Activated CD4-positive, alpha-beta T cell treated with anti-CD3 and anti-CD28 coated beads, Interleukin-2, Interleukin-4, amounts not matched to agents 100 ng/mL and 50 ng/mL, durations not matched to agents 16 hours and 8 hours (primary cell): Measurements from ENCODE around the gene ETV6.
"Not testable (repeated sequence)": the region's sequence is repeated elsewhere in the genome, so short reads cannot be mapped to it uniquely, and the experiment has no call there.

Source experiments
- DNase-seq: peaks from one replicate; pipeline ENCODE4 v3.0.0-alpha.2; 2020; ENCODE audit warnings: low spot score

The ETV6 gene

DNA sequence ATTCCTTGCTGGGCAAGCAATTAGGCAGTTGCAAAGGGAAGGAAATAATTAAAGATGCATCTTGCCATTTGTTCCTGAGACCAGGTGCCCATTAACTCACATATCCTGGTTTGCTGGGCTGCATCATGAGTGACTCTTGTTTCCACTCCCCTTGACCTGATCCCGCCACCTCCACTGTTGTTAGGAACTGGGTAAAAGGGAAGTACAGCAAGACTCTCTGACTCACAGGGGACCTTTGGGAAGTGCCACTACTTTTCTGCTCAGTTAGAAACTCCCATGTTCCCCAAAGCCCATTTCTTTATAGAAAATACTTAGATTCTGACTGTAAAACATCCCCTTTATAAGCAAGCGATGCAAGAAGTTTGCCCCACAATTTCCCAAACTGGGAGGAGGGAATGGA lies 235.2 kb downstream of the ETV6 start:
- no peak for DNase-seq

GRCh38 chr12:11885261-11886038 lies 236.0 kb downstream of the ETV6 start:
- DNase-seq = no peak

DNA sequence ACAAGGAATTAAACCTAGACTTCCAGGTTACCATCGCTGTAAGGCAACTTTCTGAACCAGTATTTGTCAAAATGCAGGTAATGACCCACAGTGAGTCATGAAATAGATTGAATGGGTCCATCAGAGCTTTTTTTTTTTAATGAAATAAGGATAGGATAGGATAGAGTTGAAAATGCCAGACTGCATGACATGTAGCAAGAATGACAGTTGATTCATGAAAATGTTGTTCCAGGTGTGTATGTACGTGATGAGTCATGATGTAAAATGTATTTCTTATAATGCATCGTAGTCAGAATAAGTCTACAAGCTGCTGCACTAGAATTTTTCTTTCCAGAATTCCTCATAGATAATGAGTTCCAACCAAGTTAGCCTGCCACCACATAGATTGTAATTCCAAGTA lies 236.9 kb downstream of the ETV6 start:
- no peak for DNase-seq

GRCh38 chr12:11888029-11888428 lies 238.6 kb downstream of the ETV6 start:
- no peak for DNase-seq

DNA sequence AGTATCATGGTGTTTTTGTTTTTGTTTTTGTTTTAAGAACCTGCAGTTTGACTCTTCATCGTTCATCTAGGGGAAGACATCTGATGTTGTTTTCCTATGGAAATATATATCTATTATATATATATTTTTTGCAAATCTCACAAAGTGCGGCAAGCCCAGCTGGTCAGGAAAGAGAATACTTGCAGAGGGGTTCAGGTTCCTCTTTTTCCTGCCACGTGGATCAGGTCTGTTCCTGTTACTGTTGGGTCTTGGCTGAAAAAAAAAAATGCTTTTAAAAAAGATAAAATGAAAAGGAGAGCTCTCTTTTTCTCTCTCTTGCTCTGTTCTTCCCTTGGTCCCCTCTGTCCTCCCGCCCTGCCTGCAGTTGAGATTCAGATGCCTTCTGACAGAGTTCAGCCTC lies 241.9 kb downstream of the ETV6 start:
- DNase-seq = no peak

DNA sequence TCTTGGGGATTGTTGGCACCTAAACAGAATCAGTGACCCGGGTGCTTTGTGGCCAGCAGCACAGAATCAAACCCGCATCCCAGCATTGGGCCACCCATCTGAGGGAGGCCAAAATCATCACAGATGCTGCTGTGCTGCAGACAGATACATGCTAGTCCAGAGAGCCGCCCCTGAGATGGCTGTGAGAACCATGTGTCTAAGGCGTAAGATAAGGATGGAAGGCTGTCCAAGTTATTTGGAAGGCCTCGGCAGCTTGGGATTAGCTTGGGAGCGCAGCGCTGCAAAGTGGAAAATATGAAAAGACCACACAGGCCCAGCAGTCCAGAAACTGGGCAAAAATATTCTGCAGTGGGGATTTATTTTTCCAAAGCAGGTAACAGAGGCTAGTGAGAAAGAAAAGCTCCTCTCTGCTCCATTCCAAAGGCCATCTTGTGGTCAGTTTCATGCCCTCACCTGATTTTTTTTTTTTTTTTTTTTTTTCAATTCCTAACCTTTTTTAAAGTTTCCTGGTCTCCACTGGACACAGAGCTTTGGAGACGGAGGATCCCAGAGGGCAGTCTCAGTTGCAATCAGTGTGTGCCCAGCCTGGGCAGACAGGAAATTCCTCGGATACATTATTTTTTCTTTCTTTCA lies 242.4 kb downstream of the ETV6 start:
- DNase-seq = no peak

GRCh38 chr12:11893998-11894397 lies 244.5 kb downstream of the ETV6 start:
- no peak for DNase-seq

DNA sequence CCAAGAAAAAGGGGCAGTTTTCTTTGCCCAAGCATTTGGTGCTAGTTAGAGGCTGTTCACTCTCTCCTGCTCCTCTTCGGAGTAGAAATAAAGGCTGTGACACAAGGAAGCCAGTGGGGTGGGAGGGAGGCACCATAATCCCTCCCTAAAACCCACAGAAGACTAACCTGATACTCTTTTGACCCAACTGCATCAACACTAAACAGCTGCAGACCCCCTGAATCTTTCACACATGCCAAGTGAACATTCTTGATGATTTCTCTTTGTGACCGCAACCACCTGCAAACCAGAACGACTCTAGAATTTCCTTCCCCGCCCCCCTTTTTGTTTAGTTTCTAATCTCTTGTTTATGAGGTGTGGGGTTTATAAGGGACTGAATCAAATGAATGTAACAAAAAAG lies 245.4 kb downstream of the ETV6 start:
- no peak for DNase-seq

- no peak for DNase-seq
These were observed 246.1 kb downstream of the ETV6 start for GRCh38 chr12:11895421-11896078.

DNA sequence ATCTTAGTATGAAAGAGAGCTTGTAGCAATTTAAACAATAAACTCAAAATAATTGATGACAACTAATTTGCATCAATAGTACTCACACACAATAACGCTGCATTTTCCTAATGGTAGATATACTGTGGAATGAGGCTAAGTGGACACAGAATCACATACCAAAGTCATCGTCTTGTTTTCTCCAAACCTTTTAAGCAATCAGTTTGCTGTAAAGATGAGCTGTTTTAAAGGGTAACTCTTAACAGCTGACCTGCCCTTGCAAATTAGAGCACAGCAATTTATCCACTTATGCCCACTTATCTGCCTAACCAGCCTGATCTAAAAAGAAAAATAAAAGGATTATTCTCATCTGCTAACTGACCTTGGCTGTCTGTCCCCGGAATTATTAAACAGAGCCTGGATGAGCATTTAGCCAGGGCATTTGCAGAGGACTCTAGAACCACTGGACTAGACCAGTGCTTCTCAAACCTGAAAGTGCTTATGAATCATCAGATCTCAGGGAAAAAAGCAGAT lies 247.0 kb downstream of the ETV6 start:
- DNase-seq = no peak

GRCh38 chr12:11897923-11898322 lies 248.4 kb downstream of the ETV6 start:
- no peak for DNase-seq

GRCh38 chr12:11901701-11902524 lies 252.4 kb downstream of the ETV6 start:
- DNase-seq = peak; percentile 12

GRCh38 chr12:11902525-11902875 lies 253.0 kb downstream of the ETV6 start:
- no peak for DNase-seq

DNA sequence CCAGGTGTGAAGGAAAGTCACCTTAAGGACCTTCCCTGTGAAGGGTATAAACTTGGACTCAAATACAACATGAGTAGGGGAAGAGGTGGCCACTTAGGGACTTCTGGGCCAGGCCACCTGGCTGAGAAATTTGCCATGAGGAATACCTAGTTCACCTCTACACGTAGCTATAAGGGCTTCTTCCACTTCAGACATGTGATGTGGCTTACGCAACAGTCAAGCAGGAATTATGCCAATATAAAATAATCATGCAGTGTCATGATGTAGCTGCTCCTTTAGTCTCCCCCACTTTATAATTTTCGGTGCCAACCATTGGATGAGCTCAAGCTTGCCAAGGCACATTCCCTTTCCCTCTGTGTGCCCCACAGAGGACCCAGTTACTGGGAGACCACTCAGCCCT lies 254.7 kb downstream of the ETV6 start:
- no peak for DNase-seq

GRCh38 chr12:11905534-11905933 lies 256.1 kb downstream of the ETV6 start:
- DNase-seq = no peak

- no peak for DNase-seq
These were observed 256.9 kb downstream of the ETV6 start for GRCh38 chr12:11906286-11906935.

DNA sequence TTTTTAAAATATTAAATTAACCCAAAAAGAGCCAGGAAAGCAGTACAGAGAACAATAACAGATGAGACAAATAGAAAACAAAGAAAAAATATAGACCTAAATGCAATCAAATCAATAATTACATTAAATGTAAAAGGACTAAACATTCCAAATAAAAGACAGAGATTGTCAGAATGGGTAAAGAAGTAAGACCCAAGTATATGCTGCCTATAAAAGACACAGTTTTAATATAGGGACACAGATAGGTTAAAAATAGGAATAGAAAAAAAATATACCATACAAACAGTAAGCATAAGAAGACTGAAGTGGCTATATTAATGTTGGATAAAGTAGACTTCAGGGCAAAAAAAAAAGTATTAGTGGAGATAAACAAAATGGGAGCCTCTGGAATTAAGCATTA lies 258.2 kb downstream of the ETV6 start:
- DNase-seq = no peak

DNA sequence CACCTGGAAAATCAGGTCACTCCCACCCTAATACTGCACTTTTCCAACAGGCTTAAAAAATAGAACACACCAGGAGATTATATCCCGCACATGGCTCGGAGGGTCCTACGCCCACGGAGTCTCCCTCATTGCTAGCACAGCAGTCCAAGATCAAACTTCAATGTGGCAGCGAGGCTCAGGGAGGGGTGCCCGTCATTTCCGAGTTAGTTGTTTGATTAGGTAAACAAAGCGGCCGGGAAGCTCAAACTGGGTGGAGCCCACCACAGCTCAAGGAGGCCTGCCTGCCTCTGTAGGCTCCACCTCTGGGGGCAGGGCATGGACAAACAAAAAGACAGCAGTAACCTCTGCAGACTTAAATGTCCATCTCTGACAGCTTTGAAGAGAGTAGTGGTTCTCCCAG lies 259.9 kb downstream of the ETV6 start:
- DNase-seq = not testable (repeated sequence)

DNA sequence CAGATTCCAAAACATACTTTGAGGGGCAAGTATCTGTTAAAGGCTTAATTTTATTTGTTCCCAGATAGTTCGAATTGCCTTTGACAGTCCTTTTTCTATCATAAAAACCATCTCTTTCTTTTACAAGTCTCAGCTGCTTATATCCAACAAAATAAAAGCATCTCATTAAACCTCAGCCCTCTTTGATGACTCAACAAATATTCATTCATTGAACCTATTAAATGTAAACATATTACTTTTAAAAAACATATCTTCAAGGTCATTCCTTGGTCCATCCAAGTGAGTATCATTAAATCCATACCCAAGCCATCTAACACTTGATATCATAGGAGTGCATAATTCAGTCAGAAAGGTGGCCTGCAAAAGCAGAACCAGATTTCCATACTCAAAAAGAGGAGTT lies 266.6 kb downstream of the ETV6 start:
- no peak for DNase-seq

DNA sequence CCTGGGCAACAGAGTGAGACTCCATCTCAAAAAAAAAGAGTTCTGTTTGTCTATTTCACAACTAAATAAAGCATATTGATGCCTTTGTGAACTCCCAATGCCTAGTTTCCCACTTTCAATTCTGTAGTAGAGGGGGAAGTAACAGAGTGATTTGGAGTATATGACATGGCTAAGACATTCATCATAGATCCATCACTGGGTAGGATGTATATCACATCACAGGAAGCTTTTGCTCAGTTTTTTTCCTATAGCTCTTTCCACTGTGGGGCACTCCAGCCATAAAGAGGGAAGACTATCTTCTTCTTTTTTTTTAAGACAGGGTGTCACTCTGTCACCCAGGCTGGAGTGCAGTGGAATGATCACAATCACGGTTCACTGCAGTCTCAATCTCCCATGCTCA lies 267.3 kb downstream of the ETV6 start:
- no peak for DNase-seq

DNA sequence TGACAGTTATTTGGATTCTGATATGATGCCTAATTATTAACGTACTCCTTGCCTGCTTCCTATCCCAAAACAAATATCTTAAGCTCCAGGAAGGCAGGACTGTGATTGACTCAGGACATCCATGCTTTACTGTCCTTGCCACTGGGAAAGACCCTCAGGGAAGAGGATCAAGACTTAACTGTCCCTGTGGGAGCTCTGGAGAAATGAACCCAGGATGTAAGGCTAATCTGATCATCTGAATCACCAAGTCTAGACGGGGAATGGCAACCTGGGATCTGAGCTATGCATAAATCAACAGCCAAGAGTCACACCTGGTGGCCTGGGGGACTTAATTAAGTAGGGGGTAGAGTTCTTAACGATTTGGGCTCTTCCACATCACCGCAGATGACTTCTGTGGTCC lies 268.0 kb downstream of the ETV6 start:
- no peak for DNase-seq

- no peak for DNase-seq
These were observed 270.8 kb downstream of the ETV6 start for GRCh38 chr12:11920231-11920630.
